K562 (cell line): ENCODE data around the gene GTF3C4.

ENCODE experiments used
- DNMT1 ChIP-seq: fragments of 450-650 bp; IDR thresholded peaks from 2 replicates; pipeline ENCODE4 v1.6.1; 2016; ENCODE audit warnings: antibody characterized with exemption, mild to moderate bottlenecking
- E4F1 ChIP-seq: fragments of 250-450 bp; sonication (Bioruptor Pico); IDR thresholded peaks from 2 replicates; pipeline ENCODE4 v1.5.0; 2021; ENCODE audit warnings: mild to moderate bottlenecking, borderline replicate concordance
- EP300 ChIP-seq: IDR thresholded peaks from 2 replicates; pipeline ENCODE4 v1.6.1; 2012; ENCODE audit warnings: low read length, improper control_type of control experiment
- PHB ChIP-seq: fragments of 250-450 bp; sonication (Bioruptor Pico); IDR thresholded peaks from 2 replicates; pipeline ENCODE4 v1.5.0; 2021
- POLR2AphosphoS2 ChIP-seq: IDR thresholded peaks from 2 replicates; pipeline ENCODE4 v1.6.1; 2012; ENCODE audit warnings: low read length, improper control_type of control experiment
- POLR2AphosphoS5 ChIP-seq: IDR thresholded peaks from 2 replicates; pipeline ENCODE4 v1.6.1; 2011; ENCODE audit warnings: mild to moderate bottlenecking, low read depth, low read length, moderate library complexity; ENCODE audit not compliant: control insufficient read depth, insufficient read depth
- SIX5 ChIP-seq, 2 experiments: IDR thresholded peaks; 2 replicates each; pipeline ENCODE4 v1.6.1; 2011; ENCODE audit warnings: low read length in 2 of 2, borderline replicate concordance in 1 of 2, low read depth in 1 of 2, mild to moderate bottlenecking in 1 of 2, moderate library complexity in 1 of 2; ENCODE audit not compliant: insufficient read depth in 1 of 2
- USF1 ChIP-seq: sonication (generic); formaldehyde crosslinking; IDR thresholded peaks from 2 replicates; pipeline ENCODE4 v1.9.0; 2022; ENCODE audit warnings: mild to moderate bottlenecking, missing genetic modification reagents
- ZBTB1 ChIP-seq: sonication (generic); formaldehyde crosslinking; IDR thresholded peaks from 2 replicates; pipeline ENCODE4 v1.8.1; 2023; ENCODE audit warnings: missing genetic modification reagents, low read depth, mild to moderate bottlenecking, borderline replicate concordance

GRCh38 chr9:132669698-132670456, 387 bp upstream of the GTF3C4 start, which contains the start of gene DDX31:
- TF ChIP-seq PHB (CRISPR knock-in tag) (no peak), USF1 (CRISPR knock-in tag) (peak; percentile 89), POLR2AphosphoS2 (no peak), POLR2AphosphoS5 (peak; percentile 16; the same call in 1 of the 2 replicates), EP300 (no peak; the same call in 1 of the 2 replicates), ZBTB1 (CRISPR knock-in tag) (peak; percentile 85), SIX5 (IDR thresholded peaks at IDR 0.05; ENCODE audit: borderline replicate concordance in 1 of 2, insufficient read depth in 1 of 2, low read depth in 1 of 2, low read length in 2 of 2) (no peak), E4F1 (CRISPR knock-in tag) (no peak), DNMT1 (no peak)
